Body of pancreas (tissue), 4 donors: ENCODE measurements around the gene CD44.

Experiments used
- POLR2A ChIP-seq, 3 donors: fragments of 450-650 bp; IDR thresholded peaks; one replicate each; pipeline ENCODE4 v1.6.1; 2016; ENCODE audit warnings: antibody characterized with exemption in 3 of 3, mild to moderate bottlenecking in 2 of 3
- TF ChIP-seq, protein P1 (sequence below), 7 experiments: fragments of 450-650 bp in 4 of 7; fragments of 200-600 bp in 3 of 7; sonication (generic) in 3 of 7; IDR thresholded peaks; one replicate each; pipeline ENCODE4 v1.5.1; 2016 to 2019; ENCODE audit warnings: antibody characterized with exemption in 7 of 7

DNA sequence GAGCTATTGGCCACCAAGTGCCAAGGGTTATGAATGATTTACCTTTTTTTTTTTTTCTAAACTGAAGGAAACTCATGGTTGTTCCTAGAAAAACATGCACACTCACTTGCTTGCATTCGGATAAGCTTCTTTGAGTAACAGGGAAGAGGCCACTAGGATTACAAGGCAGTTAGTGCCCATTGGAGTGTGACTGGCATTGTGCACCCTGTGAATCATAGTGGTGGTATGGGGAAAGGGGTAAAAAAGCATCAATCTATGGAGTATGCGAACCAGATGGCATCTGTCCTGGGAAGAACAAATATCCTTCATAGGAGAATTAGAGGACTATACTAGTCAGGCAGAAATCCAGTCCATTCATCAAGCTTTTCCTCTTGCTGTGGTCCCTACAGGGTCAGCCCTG is 24.2 kb downstream of the CD44 start:
- TF ChIP-seq POLR2A (IDR thresholded peaks at IDR 0.05): no peak
- TF ChIP-seq, protein P1, sequence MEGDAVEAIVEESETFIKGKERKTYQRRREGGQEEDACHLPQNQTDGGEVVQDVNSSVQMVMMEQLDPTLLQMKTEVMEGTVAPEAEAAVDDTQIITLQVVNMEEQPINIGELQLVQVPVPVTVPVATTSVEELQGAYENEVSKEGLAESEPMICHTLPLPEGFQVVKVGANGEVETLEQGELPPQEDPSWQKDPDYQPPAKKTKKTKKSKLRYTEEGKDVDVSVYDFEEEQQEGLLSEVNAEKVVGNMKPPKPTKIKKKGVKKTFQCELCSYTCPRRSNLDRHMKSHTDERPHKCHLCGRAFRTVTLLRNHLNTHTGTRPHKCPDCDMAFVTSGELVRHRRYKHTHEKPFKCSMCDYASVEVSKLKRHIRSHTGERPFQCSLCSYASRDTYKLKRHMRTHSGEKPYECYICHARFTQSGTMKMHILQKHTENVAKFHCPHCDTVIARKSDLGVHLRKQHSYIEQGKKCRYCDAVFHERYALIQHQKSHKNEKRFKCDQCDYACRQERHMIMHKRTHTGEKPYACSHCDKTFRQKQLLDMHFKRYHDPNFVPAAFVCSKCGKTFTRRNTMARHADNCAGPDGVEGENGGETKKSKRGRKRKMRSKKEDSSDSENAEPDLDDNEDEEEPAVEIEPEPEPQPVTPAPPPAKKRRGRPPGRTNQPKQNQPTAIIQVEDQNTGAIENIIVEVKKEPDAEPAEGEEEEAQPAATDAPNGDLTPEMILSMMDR (IDR thresholded peaks at IDR 0.05): no peak
